DND-41 (cell line): ENCODE results near the gene FBXO28.

ENCODE experiments used
- EZH2 ChIP-seq: IDR thresholded peaks from 3 replicates; pipeline ENCODE4 v1.6.1; 2012; ENCODE audit warnings: borderline replicate concordance, low read depth, mild to moderate bottlenecking, moderate library complexity, low read length, inconsistent platforms; ENCODE audit not compliant: severe bottlenecking
- TF ChIP-seq, protein P1 (sequence below): IDR thresholded peaks from 2 replicates; pipeline ENCODE4 v1.5.1; 2012; ENCODE audit warnings: borderline replicate concordance, low read length, moderate library complexity, mild to moderate bottlenecking; ENCODE audit not compliant: poor library complexity, severe bottlenecking; ENCODE audit errors: extremely low read depth

GRCh38 chr1:224172229-224172628 is 58.3 kb downstream of the FBXO28 start:
- TF ChIP-seq, protein P1, sequence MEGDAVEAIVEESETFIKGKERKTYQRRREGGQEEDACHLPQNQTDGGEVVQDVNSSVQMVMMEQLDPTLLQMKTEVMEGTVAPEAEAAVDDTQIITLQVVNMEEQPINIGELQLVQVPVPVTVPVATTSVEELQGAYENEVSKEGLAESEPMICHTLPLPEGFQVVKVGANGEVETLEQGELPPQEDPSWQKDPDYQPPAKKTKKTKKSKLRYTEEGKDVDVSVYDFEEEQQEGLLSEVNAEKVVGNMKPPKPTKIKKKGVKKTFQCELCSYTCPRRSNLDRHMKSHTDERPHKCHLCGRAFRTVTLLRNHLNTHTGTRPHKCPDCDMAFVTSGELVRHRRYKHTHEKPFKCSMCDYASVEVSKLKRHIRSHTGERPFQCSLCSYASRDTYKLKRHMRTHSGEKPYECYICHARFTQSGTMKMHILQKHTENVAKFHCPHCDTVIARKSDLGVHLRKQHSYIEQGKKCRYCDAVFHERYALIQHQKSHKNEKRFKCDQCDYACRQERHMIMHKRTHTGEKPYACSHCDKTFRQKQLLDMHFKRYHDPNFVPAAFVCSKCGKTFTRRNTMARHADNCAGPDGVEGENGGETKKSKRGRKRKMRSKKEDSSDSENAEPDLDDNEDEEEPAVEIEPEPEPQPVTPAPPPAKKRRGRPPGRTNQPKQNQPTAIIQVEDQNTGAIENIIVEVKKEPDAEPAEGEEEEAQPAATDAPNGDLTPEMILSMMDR = no peak
- TF ChIP-seq EZH2 = no peak
